Measurements from ENCODE around the gene INMT.

INMT gene

GRCh38 chr7:30788640-30789333 lies 36.9 kb downstream of the INMT start:
- no peak overlapping the region for H3K4me3 ChIP-seq (ENCODE audit: low read depth, low read length)
- TF ChIP-seq CTCF (IDR thresholded peaks at IDR 0.05; ENCODE audit: insufficient read depth, low read depth, low read length, missing control alignments), result no peak
- no peak for DNase-seq (ENCODE audit: low read depth)

DNA sequence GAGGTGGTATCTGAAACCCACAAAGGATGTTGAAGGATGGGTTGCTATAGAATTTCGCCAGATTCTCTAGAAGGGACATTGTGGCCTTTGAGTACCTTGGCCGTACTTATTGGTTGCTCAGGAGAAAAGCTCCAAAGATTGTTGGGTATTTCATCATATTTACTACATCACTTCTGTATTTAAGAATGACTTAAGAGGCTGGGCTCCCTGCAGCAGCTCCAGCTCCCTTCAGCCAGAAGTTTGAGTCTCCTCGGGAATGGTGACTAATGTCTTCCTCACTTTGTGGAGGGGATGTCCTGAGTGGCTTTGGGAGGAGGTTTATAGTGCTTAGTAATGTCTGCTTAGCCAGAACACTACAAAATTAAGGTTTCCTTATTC lies 37.4 kb downstream of the INMT start:
- H3K4me3 ChIP-seq (ENCODE audit: low read depth, low read length), result no peak overlapping the region
- TF ChIP-seq CTCF (IDR thresholded peaks at IDR 0.05; ENCODE audit: insufficient read depth, low read depth, low read length, missing control alignments), result no peak
- DNase-seq (ENCODE audit: low read depth), result no peak

DNA sequence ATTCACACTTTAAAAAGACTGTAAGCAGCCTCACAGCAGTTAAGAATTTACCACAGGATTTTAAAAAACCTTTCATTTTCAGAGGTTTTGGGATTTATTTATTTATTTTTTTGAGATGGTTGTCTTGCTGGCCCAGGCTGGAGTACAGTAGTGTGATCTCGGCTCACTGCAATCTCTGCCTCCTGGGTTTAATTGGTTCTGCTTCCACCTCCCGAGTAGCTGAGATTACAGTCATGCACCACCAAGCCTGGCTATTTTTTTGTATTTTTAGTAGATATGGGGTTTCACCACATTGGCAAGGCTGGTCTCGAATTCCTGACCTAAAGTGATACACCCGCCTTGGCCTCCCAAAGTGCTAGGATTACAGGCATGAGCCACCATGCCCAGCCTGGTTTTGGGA lies 38.4 kb downstream of the INMT start:
- no peak for TF ChIP-seq CTCF (IDR thresholded peaks at IDR 0.05; ENCODE audit: insufficient read depth, low read depth, low read length, missing control alignments)
- H3K4me3 ChIP-seq (ENCODE audit: low read depth, low read length), result no peak overlapping the region
- DNase-seq (ENCODE audit: low read depth), result no peak

DNA sequence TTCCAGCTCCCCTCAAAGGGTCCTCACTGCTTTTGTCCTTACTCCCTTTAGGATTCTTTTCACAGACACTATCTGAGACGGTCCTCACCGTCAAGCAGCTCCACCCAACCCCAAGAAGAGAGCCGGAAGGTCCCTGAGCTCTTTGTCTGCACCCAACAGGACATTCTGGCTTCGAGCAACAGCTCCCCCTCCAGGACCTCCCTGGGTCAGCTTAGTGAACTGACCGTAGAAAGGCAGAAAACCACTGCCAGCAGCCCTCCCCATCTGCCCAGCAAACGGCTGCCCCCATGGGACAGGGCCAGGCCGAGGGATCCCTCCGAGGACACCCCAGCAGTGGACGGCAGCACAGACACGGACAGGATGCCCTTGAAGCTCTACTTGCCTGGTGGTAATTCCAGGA lies 39.2 kb downstream of the INMT start:
- DNase-seq (ENCODE audit: low read depth), result no peak
- H3K4me3 ChIP-seq (ENCODE audit: low read depth, low read length), result no peak overlapping the region
- no peak for TF ChIP-seq CTCF (IDR thresholded peaks at IDR 0.05; ENCODE audit: insufficient read depth, low read depth, low read length, missing control alignments)

DNA sequence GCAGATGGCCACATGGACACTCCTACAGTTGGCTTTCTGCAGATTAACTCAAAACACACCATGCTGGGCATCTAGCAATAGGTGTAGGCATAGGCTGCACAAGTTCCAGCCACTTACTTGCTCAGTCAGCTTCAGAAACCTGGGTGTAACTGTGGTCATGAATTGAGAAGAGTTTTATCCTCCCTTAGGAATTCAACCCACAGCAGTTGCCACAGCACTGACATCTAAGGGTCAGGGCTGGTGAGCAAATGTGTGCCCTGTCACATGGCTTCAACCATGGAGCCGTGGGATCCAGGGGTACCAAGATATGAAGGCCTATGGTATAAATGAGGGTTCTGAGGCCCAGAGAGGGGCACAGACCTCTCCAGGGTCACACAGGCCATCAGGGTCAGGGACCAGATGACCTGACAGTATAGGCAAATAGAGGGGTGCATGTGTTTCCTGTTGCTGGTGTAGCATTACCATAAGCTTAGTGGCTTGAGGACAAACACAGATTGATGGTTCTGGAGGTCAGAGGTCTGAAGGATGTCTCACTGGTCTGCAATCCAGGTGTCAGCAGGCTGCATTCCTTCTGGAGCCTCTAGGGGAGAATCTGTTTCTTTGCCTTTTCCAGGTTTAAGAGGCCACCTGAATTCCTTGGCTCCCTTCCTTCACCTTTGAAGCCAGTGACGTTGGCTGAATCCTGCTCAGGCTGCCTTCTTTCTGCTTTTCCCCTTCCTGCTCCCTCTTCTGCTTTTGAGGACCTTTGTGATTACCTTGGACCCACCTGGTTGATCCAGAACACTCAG lies 43.4 kb downstream of the INMT start:
- DNase-seq (ENCODE audit: low read depth), result no peak
- no peak overlapping the region for H3K4me3 ChIP-seq (ENCODE audit: low read depth, low read length)
- TF ChIP-seq CTCF (IDR thresholded peaks at IDR 0.05; ENCODE audit: insufficient read depth, low read depth, low read length, missing control alignments), result no peak

- TF ChIP-seq CTCF (IDR thresholded peaks at IDR 0.05; ENCODE audit: insufficient read depth, low read depth, low read length, missing control alignments), result no peak
- DNase-seq (ENCODE audit: low read depth), result peak; percentile 21
- H3K4me3 ChIP-seq (ENCODE audit: low read depth, low read length), result no peak overlapping the region
Measured at GRCh38 chr7:30796105-30796869, 44.4 kb downstream of the INMT start.

All from GM12865 (cell line).